Kidney (tissue), 14 donors: ENCODE results near the gene PBX3. TPM values are rescaled to one million over a fixed set of nuclear protein-coding genes. Genes with fewer than 3 reads are reported as not detected.

Source experiments
- DNase-seq, 5 donors: peaks; one replicate each; pipeline ENCODE4 v3.0.0-alpha.2; 2013 to 2020
- FAIRE-seq: peaks from 2 replicates; lab custom pipeline; 2012; peaks lifted over from hg19 to GRCh38; lab: Jason Lieb, UNC
- H3K27ac ChIP-seq, 2 donors: one replicate each; pipeline ENCODE4 v1.7.0; 2013; ENCODE audit warnings: low read depth in 2 of 2, low read length in 2 of 2, inconsistent platforms in 1 of 2
- H3K27me3 ChIP-seq: one replicate; pipeline ENCODE4 v1.7.1; 2013; ENCODE audit warnings: low read length, inconsistent platforms; ENCODE audit not compliant: control insufficient read depth, insufficient read depth
- H3K36me3 ChIP-seq, 3 donors: one replicate each; pipeline versions ENCODE4 v1.7.0 to v1.7.1; 2013; ENCODE audit warnings: low read length in 3 of 3, control low read depth in 1 of 3, inconsistent platforms in 1 of 3; ENCODE audit not compliant: insufficient read depth in 3 of 3, control insufficient read depth in 2 of 3
- H3K4me1 ChIP-seq, 3 donors: one replicate each; pipeline versions ENCODE4 v1.7.0 to v1.7.1; 2013; ENCODE audit warnings: low read length in 3 of 3, inconsistent platforms in 1 of 3, low read depth in 1 of 3; ENCODE audit not compliant: control insufficient read depth in 2 of 3, insufficient read depth in 2 of 3
- H3K4me3 ChIP-seq, 3 donors: one replicate each; pipeline versions ENCODE4 v1.7.0 to v1.8.1; 2013; ENCODE audit warnings: low read length in 3 of 3, control low read depth in 1 of 3, inconsistent platforms in 1 of 3
- H3K9ac ChIP-seq, 3 donors: one replicate each; pipeline versions ENCODE4 v1.7.0 to v1.7.1; 2013; ENCODE audit warnings: low read length in 3 of 3, control low read depth in 1 of 3, inconsistent platforms in 1 of 3
- H3K9me3 ChIP-seq, 3 donors: one replicate each; pipeline versions ENCODE4 v1.7.0 to v1.7.1; 2013; ENCODE audit warnings: low read length in 3 of 3, control low read depth in 1 of 3, inconsistent platforms in 1 of 3; ENCODE audit not compliant: control insufficient read depth in 2 of 3, insufficient read depth in 1 of 3
- intact Hi-C: fragments of 100-400 bp; cut with DNase I; formaldehyde crosslinking; loops from one replicate; pipeline ENCODE4 v1.11.1; 2022
- polyA plus RNA-seq: library from polyadenylated mRNA; stranded (reverse); fragments of 350-450 nt; fragmentation: Illumina TruSeq; extraction: RNeasy Lipid Tissue Mini Kit (QIAGEN cat#74804); gene quantifications from one replicate; pipeline ENCODE4 v1.2.3, GENCODE V29; 2014; ENCODE audit warnings: low read depth, low replicate concordance; ENCODE audit not compliant: insufficient read depth
- total RNA-seq: library from RNA; stranded (reverse); fragmentation: NEBNext Ultra II Directional; extraction: Animal tissue kit (Norgen Biotek cat#: 25700); gene quantifications from one replicate; pipeline ENCODE4 v1.2.1, GENCODE V29; 2021
- TF ChIP-seq, protein P1 (sequence below): IDR thresholded peaks from 3 replicates; pipeline ENCODE4 v1.5.1; 2012; ENCODE audit warnings: mild to moderate bottlenecking, moderate library complexity, borderline replicate concordance; ENCODE audit not compliant: insufficient read depth; ENCODE audit errors: extremely low read depth
- donor health status: control.
- donor health status: control.
- donor health status: control.
- donor health status: control.
- donor health status: control.
- donor health status: DM: yes; HTN: yes; CAD: no.
- donor health status: Normal renal cell carcinoma (clear cell type).

Gene PBX3
- total and polyA plus RNA-seq, 2 donors from 2014 or later = 10.2 to 23.6 TPM

DNA sequence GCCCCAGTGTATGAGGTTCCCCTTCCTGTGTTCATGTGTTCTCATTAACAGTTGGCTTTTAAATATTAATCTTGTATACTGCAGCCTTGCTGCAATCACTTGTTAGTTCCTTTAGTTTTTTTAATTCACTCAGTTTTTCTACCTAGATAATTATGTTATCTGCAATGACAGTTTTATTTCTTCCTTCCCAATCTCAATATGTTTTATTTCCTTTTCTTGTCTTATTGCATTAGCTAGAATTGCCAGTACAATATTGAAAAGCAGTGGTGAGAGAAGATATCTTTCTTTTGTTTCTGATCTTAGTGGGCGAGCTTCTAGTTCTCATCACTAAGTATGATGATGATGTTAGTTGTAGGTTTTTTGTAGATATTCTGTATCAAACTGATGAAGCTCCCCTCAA is 232.2 kb downstream of the PBX3 start:
- H3K9me3 ChIP-seq = peaks cover 2 to 3% (median 2%) of the 10 kb centered on the region in 3 donors
- TF ChIP-seq, protein P1, sequence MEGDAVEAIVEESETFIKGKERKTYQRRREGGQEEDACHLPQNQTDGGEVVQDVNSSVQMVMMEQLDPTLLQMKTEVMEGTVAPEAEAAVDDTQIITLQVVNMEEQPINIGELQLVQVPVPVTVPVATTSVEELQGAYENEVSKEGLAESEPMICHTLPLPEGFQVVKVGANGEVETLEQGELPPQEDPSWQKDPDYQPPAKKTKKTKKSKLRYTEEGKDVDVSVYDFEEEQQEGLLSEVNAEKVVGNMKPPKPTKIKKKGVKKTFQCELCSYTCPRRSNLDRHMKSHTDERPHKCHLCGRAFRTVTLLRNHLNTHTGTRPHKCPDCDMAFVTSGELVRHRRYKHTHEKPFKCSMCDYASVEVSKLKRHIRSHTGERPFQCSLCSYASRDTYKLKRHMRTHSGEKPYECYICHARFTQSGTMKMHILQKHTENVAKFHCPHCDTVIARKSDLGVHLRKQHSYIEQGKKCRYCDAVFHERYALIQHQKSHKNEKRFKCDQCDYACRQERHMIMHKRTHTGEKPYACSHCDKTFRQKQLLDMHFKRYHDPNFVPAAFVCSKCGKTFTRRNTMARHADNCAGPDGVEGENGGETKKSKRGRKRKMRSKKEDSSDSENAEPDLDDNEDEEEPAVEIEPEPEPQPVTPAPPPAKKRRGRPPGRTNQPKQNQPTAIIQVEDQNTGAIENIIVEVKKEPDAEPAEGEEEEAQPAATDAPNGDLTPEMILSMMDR = no peak
- DNase-seq (no peak), FAIRE-seq (no peak)
- H3K4me1 ChIP-seq = no peaks in the 10 kb centered on the region
- no peaks in the 10 kb centered on the region for H3K36me3 ChIP-seq
- H3K4me3 ChIP-seq = no peak overlapping the region
- H3K9ac ChIP-seq = no peak overlapping the region
- no peaks in the 10 kb centered on the region for H3K27me3 ChIP-seq
- intact Hi-C loops = no loop called here
- H3K27ac ChIP-seq = no peak overlapping the region

DNA sequence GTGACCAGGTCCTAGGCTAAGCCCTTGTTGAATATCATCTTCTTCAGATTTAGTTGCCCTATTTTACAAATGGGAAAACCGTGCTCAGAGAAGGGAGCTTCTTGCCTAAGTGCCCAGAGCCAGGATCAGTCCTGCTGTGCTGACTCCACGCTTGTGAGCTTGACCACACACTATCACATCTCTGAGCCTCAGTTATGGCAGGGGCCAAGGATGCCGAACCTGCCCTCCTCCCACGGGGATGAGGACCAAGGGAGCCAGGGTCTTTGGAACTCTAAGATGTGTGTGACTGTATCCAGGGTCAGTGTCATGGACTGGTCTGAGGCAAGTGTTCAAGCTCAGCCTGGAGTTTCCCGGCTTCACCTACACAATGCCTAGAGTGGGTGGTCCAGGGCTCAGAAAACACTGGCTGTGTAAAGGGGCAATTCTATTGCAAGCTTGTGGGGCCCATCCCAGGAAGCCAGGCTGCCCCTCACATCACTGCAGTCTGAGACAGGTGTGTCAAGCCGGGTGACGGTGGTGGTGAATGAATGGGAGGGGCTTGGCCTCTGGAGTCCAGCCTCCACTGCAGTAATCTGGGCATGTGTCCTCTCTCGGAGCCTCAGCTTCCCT is 235.7 kb downstream of the PBX3 start:
- TF ChIP-seq, protein P1 = no peak
- Histone ChIP-seq H3K27me3 (no peaks in the 10 kb centered on the region), H3K4me1 (no peaks in the 10 kb centered on the region), H3K4me3 (no peak overlapping the region), H3K27ac (no peak overlapping the region), H3K36me3 (no peaks in the 10 kb centered on the region), H3K9me3 (peaks cover 0 to 2% (median 2%) of the 10 kb centered on the region in 3 donors), H3K9ac (no peak overlapping the region)
- FAIRE-seq = no peak
- intact Hi-C loops = no loop called here
- DNase-seq = no peak

DNA sequence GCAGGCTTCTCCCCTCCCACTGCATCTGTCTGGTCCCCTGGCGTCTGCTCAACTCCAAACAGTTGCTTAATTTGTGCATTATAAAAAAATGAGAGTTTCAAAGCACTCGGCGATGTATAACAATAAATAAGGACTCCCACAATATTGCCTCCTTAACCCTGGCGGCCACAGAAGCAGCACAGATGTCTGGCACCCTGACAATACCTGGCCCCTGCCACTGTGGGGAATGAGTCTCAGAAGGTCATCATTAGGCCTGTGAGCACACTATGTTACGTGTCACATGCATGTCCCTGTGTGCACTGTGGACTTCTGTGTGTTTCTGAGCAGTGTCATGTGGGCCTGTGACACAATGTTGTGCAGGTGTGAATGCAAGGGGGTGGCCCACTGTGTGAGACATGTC is 236.5 kb downstream of the PBX3 start:
- intact Hi-C loops = no loop called here

More for the DNA sequence above, 236.5 kb downstream of the PBX3 start:
- TF ChIP-seq, protein P1 = no peak
- Histone ChIP-seq H3K4me3 (no peak overlapping the region), H3K27me3 (no peaks in the 10 kb centered on the region), H3K4me1 (no peaks in the 10 kb centered on the region), H3K36me3 (no peaks in the 10 kb centered on the region), H3K9ac (no peak overlapping the region), H3K9me3 (peaks cover 0 to 2% (median 2%) of the 10 kb centered on the region in 3 donors), H3K27ac (no peak overlapping the region)
- no peak for FAIRE-seq
- no peak for DNase-seq
